GM21576 (cell line): Measurements from ENCODE around the gene CXCL9.
"Not testable (repeated sequence)": the region's sequence is repeated elsewhere in the genome, so short reads cannot be mapped to it uniquely, and the experiment has no call there.

Experiments used
- ATAC-seq: cut with Tn5 transposase; IDR thresholded peaks from one replicate; pipeline ENCODE4 v1.9.1; 2021; ENCODE audit warnings: mild to moderate bottlenecking, moderate library complexity; ENCODE audit not compliant: unreplicated experiment

The CXCL9 gene

DNA sequence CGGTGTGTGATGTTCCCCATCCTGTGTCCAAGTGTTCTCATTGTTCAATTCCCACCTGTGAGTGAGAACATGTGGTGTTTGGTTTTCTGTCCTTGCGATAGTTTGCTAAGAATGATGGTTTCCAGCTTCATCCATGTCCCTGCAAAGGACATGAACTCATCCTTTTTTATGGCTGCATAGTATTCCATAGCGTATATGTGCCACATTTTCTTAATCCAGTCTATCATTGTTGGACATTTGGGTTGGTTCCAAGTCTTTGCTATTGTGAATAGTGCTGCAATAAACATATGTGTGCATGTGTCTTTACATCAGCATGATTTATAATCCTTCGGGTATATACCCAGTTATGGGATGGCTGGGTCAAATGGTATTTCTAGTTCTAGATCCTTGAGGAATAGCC is 45.2 kb downstream of the CXCL9 start:
- ATAC-seq = not testable (repeated sequence)

DNA sequence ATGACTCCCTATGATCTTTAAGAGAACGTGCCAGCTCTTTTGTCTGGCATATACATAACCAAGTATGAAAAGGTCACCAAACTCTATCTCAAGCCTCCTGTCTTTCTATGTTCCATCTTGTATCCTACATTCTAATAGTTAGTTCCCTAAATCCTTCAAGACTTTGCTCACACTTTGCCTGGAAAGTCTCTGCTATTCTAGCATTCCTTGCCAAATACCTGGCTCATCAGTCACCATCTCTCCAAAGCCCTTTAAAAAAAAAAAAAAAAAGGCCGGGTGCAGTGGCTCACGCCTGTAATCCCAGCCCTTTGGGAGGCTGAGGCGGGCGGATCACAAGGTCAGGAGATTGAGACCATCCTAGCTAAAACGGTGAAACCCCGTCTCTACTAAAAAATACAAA is 48.8 kb downstream of the CXCL9 start:
- not testable (repeated sequence) for ATAC-seq

- not testable (repeated sequence) for ATAC-seq
Observed at GRCh38 chr4:75954811-75955210, 52.5 kb downstream of the CXCL9 start.

- ATAC-seq = no peak
Observed at GRCh38 chr4:75953509-75953908, 53.8 kb downstream of the CXCL9 start.
